ENCODE measurements around the gene NINJ1.

DNA sequence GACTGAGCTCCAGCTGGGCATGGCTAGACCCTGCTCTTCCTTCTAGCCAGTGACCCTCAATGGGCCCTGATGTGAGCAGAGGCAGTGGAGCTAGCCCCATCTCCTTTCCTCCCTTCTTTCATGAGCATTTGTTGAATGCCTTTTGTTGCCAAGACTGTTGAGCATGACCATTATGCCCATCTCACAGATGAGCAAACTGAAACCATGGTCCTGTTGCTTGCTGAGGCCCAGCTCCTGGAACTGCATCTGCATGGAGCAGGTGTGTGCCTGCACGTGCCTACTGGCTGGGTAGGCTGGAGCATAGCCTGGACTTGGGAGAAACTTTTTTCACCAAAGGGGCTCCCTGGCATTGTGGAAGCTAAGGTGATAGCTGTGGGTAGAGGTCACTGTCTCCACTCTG is 46.9 kb upstream of the NINJ1 start:
- TF ChIP-seq IRF2 (CRISPR knock-in tag; IDR thresholded peaks at IDR 0.05; ENCODE audit: borderline replicate concordance, low read depth) (no peak), NR3C1 (CRISPR knock-in tag; conservative IDR thresholded peaks at IDR 0.05; ENCODE audit: low read depth) (no peak), NR1H2 (CRISPR knock-in tag; IDR thresholded peaks at IDR 0.05) (no peak), CREB1 (CRISPR knock-in tag; IDR thresholded peaks at IDR 0.05) (no peak)
- TF ChIP-seq, protein P1, sequence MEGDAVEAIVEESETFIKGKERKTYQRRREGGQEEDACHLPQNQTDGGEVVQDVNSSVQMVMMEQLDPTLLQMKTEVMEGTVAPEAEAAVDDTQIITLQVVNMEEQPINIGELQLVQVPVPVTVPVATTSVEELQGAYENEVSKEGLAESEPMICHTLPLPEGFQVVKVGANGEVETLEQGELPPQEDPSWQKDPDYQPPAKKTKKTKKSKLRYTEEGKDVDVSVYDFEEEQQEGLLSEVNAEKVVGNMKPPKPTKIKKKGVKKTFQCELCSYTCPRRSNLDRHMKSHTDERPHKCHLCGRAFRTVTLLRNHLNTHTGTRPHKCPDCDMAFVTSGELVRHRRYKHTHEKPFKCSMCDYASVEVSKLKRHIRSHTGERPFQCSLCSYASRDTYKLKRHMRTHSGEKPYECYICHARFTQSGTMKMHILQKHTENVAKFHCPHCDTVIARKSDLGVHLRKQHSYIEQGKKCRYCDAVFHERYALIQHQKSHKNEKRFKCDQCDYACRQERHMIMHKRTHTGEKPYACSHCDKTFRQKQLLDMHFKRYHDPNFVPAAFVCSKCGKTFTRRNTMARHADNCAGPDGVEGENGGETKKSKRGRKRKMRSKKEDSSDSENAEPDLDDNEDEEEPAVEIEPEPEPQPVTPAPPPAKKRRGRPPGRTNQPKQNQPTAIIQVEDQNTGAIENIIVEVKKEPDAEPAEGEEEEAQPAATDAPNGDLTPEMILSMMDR (IDR thresholded peaks at IDR 0.05) = no peak
- TF ChIP-seq, protein P2, sequence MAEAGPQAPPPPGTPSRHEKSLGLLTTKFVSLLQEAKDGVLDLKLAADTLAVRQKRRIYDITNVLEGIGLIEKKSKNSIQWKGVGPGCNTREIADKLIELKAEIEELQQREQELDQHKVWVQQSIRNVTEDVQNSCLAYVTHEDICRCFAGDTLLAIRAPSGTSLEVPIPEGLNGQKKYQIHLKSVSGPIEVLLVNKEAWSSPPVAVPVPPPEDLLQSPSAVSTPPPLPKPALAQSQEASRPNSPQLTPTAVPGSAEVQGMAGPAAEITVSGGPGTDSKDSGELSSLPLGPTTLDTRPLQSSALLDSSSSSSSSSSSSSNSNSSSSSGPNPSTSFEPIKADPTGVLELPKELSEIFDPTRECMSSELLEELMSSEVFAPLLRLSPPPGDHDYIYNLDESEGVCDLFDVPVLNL (CRISPR knock-in tag; IDR thresholded peaks at IDR 0.05; ENCODE audit: borderline replicate concordance, low read depth) = no peak
